Tibial nerve (tissue), 4 donors: ENCODE results near the gene GABRG3. TPM values are rescaled to one million over a fixed set of nuclear protein-coding genes. Genes with fewer than 3 reads are reported as not detected.

Experiments
- DNase-seq, 2 donors: peaks; one replicate each; pipeline ENCODE4 v3.0.0-alpha.2; 2019; ENCODE audit warnings: low spot score in 2 of 2
- H3K27ac ChIP-seq, 4 donors: fragments of 200-600 bp; sonication (generic) in 3 of 4; one replicate each; pipeline ENCODE4 v1.5.1; 2017 to 2019; ENCODE audit warnings: mild to moderate bottlenecking in 1 of 4
- H3K27me3 ChIP-seq, 2 donors: fragments of 200-600 bp; sonication (generic) in 1 of 2; one replicate each; pipeline versions ENCODE4 v1.5.1 to v1.6.0; 2017 to 2019
- H3K36me3 ChIP-seq, 3 donors: fragments of 200-600 bp; sonication (generic); one replicate each; pipeline ENCODE4 v1.5.1; 2018 to 2019
- H3K4me1 ChIP-seq, 4 donors: fragments of 200-600 bp; sonication (generic) in 3 of 4; one replicate each; pipeline ENCODE4 v1.5.1; 2017 to 2019
- H3K4me3 ChIP-seq, 4 donors: fragments of 200-600 bp; sonication (generic) in 3 of 4; one replicate each; pipeline ENCODE4 v1.5.1; 2017 to 2019; ENCODE audit warnings: mild to moderate bottlenecking in 1 of 4, moderate library complexity in 1 of 4
- H3K9me3 ChIP-seq, 4 donors: fragments of 200-600 bp; sonication (generic) in 3 of 4; one replicate each; pipeline ENCODE4 v1.5.1; 2017 to 2019
- CTCF ChIP-seq, 5 experiments: fragments of 200-600 bp in 3 of 5; fragments of 450-650 bp in 2 of 5; sonication (generic) in 3 of 5; IDR thresholded peaks; one replicate each; pipeline ENCODE4 v1.5.1; 2016 to 2019; ENCODE audit warnings: antibody characterized with exemption in 5 of 5, mild to moderate bottlenecking in 3 of 5, moderate library complexity in 2 of 5
- EP300 ChIP-seq, 2 donors: sonication (generic); formaldehyde crosslinking; IDR thresholded peaks; one replicate each; pipeline ENCODE4 v1.6.1; 2017; ENCODE audit warnings: antibody characterized with exemption in 2 of 2, mild to moderate bottlenecking in 1 of 2
- POLR2A ChIP-seq, 2 donors: fragments of 450-650 bp; IDR thresholded peaks; one replicate each; pipeline ENCODE4 v1.6.1; 2017; ENCODE audit warnings: antibody characterized with exemption in 2 of 2, mild to moderate bottlenecking in 2 of 2, moderate library complexity in 2 of 2
- WGBS, 2 donors: methylation state at CpG; one replicate each; pipeline ENCODE4 v1.1.5; 2018; 5-methylcytosine and 5-hydroxymethylcytosine counted together
- total RNA-seq, 4 donors: library from RNA; depleted of rRNA; stranded (reverse); fragments of >200 nt; gene quantifications; one replicate each; pipeline ENCODE4 v1.1.0, GENCODE V29; 2016

Gene GABRG3
- total RNA-seq, 4 donors from 2014 or later, result not detected

- Histone ChIP-seq H3K4me3 (no peak overlapping the region), H3K4me1 (no peaks in the 10 kb centered on the region), H3K27ac (no peak overlapping the region), H3K36me3 (no peaks in the 10 kb centered on the region), H3K9me3 (peaks cover 0 to 25% (median 0%) of the 10 kb centered on the region in 4 donors), H3K27me3 (no peaks in the 10 kb centered on the region)
- no peak for DNase-seq
- 95 to 97% methylated on average over 5 of the region's 5 CpGs for WGBS, 2 donors
- TF ChIP-seq CTCF (IDR thresholded peaks at IDR 0.05), result no peak
- no peak for TF ChIP-seq POLR2A (IDR thresholded peaks at IDR 0.05)
- TF ChIP-seq EP300 (IDR thresholded peaks at IDR 0.05), result no peak
These were observed 118.7 kb downstream of the GABRG3 start for GRCh38 chr15:27089676-27090075.

GRCh38 chr15:27091270-27091940, 120.4 kb downstream of the GABRG3 start:
- WGBS, 2 donors, result 59 to 69% methylated on average over 9 of the region's 9 CpGs
- no peak for DNase-seq
- TF ChIP-seq EP300 (IDR thresholded peaks at IDR 0.05), result no peak
- TF ChIP-seq POLR2A (IDR thresholded peaks at IDR 0.05), result no peak
- TF ChIP-seq CTCF (IDR thresholded peaks at IDR 0.05), result no peak
- H3K36me3 ChIP-seq, result no peaks in the 10 kb centered on the region
- H3K9me3 ChIP-seq, result peaks cover 0 to 25% (median 0%) of the 10 kb centered on the region in 4 donors
- no peak overlapping the region for H3K27ac ChIP-seq
- no peaks in the 10 kb centered on the region for H3K27me3 ChIP-seq
- H3K4me3 ChIP-seq, result no peak overlapping the region
- H3K4me1 ChIP-seq, result no peaks in the 10 kb centered on the region

GRCh38 chr15:27092390-27092789, 121.4 kb downstream of the GABRG3 start:
- H3K27ac ChIP-seq, result no peak overlapping the region
- WGBS, 2 donors, result 62 to 63% methylated on average over 10 of the region's 10 CpGs
- no peak for TF ChIP-seq POLR2A (IDR thresholded peaks at IDR 0.05)
- no peak for TF ChIP-seq CTCF (IDR thresholded peaks at IDR 0.05)
- TF ChIP-seq EP300 (IDR thresholded peaks at IDR 0.05), result no peak
- no peak for DNase-seq
- H3K4me3 ChIP-seq, result no peak overlapping the region
- no peaks in the 10 kb centered on the region for H3K36me3 ChIP-seq
- H3K9me3 ChIP-seq, result peaks cover 0 to 25% (median 0%) of the 10 kb centered on the region in 4 donors
- H3K27me3 ChIP-seq, result no peaks in the 10 kb centered on the region
- H3K4me1 ChIP-seq, result no peaks in the 10 kb centered on the region

GRCh38 chr15:27094235-27094634, 123.3 kb downstream of the GABRG3 start:
- DNase-seq, result no peak
- WGBS, 2 donors, result 56 to 58% methylated on average over 1 of the region's 1 CpG
- TF ChIP-seq CTCF (IDR thresholded peaks at IDR 0.05) (no peak), POLR2A (IDR thresholded peaks at IDR 0.05) (no peak), EP300 (IDR thresholded peaks at IDR 0.05) (no peak)
- Histone ChIP-seq H3K4me1 (no peaks in the 10 kb centered on the region), H3K36me3 (no peaks in the 10 kb centered on the region), H3K27me3 (no peaks in the 10 kb centered on the region), H3K9me3 (peaks cover 0 to 14% (median 0%) of the 10 kb centered on the region in 4 donors), H3K4me3 (no peak overlapping the region), H3K27ac (no peak overlapping the region)

GRCh38 chr15:27095886-27096624, 125.1 kb downstream of the GABRG3 start:
- 52 to 64% methylated on average over 8 of the region's 8 CpGs for WGBS, 2 donors
- TF ChIP-seq EP300 (IDR thresholded peaks at IDR 0.05), result no peak
- TF ChIP-seq POLR2A (IDR thresholded peaks at IDR 0.05), result no peak
- H3K4me1 ChIP-seq, result no peaks in the 10 kb centered on the region
- no peaks in the 10 kb centered on the region for H3K9me3 ChIP-seq
- H3K36me3 ChIP-seq, result no peaks in the 10 kb centered on the region
- DNase-seq, result no peak
- no peaks in the 10 kb centered on the region for H3K27me3 ChIP-seq
- H3K27ac ChIP-seq, result no peak overlapping the region
- H3K4me3 ChIP-seq, result no peak overlapping the region
